MCF 10A (cell line): ENCODE data around the gene TIMM17B. TPM values are rescaled to one million over a fixed set of nuclear protein-coding genes. Genes with fewer than 3 reads are reported as not detected.

ENCODE experiments used
- BruUV-seq: library from RNA; stranded (reverse); fragments of 400-500 nt; replicated peaks from 2 replicates; lab custom pipeline; 2021; lab: Mats Ljungman, UMichigan
- CTCF ChIA-PET: fragments of 300-600 bp; sonication (Branson Sonifier 250); formaldehyde crosslinking; extraction: SDS; loops from one replicate; lab custom pipeline; 2021; ENCODE audit warnings: antibody characterized with exemption, inconsistent platforms; lab: Yijun Ruan, JAX
- POLR2A ChIA-PET: fragments of 300-600, 350-650 bp; sonication (Branson Sonifier 250); formaldehyde crosslinking; extraction: SDS; loops from one replicate; lab custom pipeline; 2020; ENCODE audit warnings: antibody characterized with exemption, inconsistent platforms; lab: Yijun Ruan, JAX
- DNase-seq: peaks from one replicate; pipeline ENCODE4 v3.0.0-alpha.2; 2018; ENCODE audit not compliant: unreplicated experiment
- H3K27ac Mint-ChIP-seq: one replicate; pipeline ENCODE4 v1.8.0; 2022; ENCODE audit warnings: mild to moderate bottlenecking, low read depth, mixed read lengths; ENCODE audit not compliant: unreplicated experiment
- H3K27me3 Mint-ChIP-seq: one replicate; pipeline ENCODE4 v1.8.0; 2022; ENCODE audit warnings: mixed read lengths; ENCODE audit not compliant: insufficient read depth, unreplicated experiment
- H3K36me3 Mint-ChIP-seq: one replicate; pipeline ENCODE4 v1.8.0; 2022; ENCODE audit warnings: mild to moderate bottlenecking, moderate library complexity, mixed read lengths; ENCODE audit not compliant: insufficient read depth, unreplicated experiment
- H3K4me1 Mint-ChIP-seq: one replicate; pipeline ENCODE4 v1.8.0; 2022; ENCODE audit warnings: mixed read lengths; ENCODE audit not compliant: insufficient read depth, unreplicated experiment
- H3K4me3 Mint-ChIP-seq: one replicate; pipeline ENCODE4 v1.8.0; 2022; ENCODE audit warnings: mild to moderate bottlenecking, moderate library complexity, mixed read lengths; ENCODE audit not compliant: unreplicated experiment
- H3K9me3 Mint-ChIP-seq: one replicate; pipeline ENCODE4 v1.8.0; 2022; ENCODE audit warnings: mixed read lengths; ENCODE audit not compliant: unreplicated experiment
- CTCF ChIP-seq: fragments of 200-600 bp; IDR thresholded peaks from one replicate; pipeline ENCODE4 v1.8.0; 2022; ENCODE audit warnings: antibody characterized with exemption, mild to moderate bottlenecking; ENCODE audit not compliant: unreplicated experiment
- intact Hi-C: fragments of 100-400 bp; cut with micrococcal nuclease; formaldehyde crosslinking; loops from 2 replicates; pipeline ENCODE4 v1.14.1; 2022
- total RNA-seq: library from RNA; stranded (reverse); gene quantifications from 2 replicates; pipeline ENCODE4 v1.2.3, GENCODE V29; 2022

The TIMM17B gene
- total RNA-seq, 1 experiment from 2014 or later: 73.7 TPM

- H3K4me1 Mint-ChIP-seq: peaks cover 17% of the 10 kb centered on the region
- no peaks in the 10 kb centered on the region for H3K27me3 Mint-ChIP-seq
- H3K36me3 Mint-ChIP-seq: peaks cover 51% of the 10 kb centered on the region
- TF ChIP-seq CTCF: no peak
- ChIA-PET POLR2A (no interaction called here), CTCF (no interaction called here)
- no peak overlapping the region for H3K4me3 Mint-ChIP-seq
- intact Hi-C loops: no loop called here
- peaks cover 15% of the 10 kb centered on the region for H3K9me3 Mint-ChIP-seq
- no peak overlapping the region for H3K27ac Mint-ChIP-seq
- no TSS peak for BruUV-seq
- no peak for DNase-seq
Measured at GRCh38 chrX:48908600-48908999, 11.0 kb upstream of the TIMM17B start.

GRCh38 chrX:48905090-48905790 is 7.7 kb upstream of the TIMM17B start:
- H3K9me3 Mint-ChIP-seq: no peaks in the 10 kb centered on the region
- BruUV-seq: no TSS peak

GRCh38 chrX:48904626-48905025 is 7.1 kb upstream of the TIMM17B start:
- CTCF ChIA-PET: no interaction called here
- Mint-ChIP-seq H3K27ac (no peak overlapping the region), H3K4me1 (no peaks in the 10 kb centered on the region), H3K4me3 (no peak overlapping the region), H3K36me3 (peaks cover 55% of the 10 kb centered on the region), H3K27me3 (no peaks in the 10 kb centered on the region), H3K9me3 (no peaks in the 10 kb centered on the region)
- DNase-seq: no peak
- intact Hi-C loops: no loop called here
- no TSS peak for BruUV-seq
- no peak for TF ChIP-seq CTCF
- POLR2A ChIA-PET: no interaction called here

More at GRCh38 chrX:48905090-48905790, 7.7 kb upstream of the TIMM17B start:
- no peak overlapping the region for H3K4me3 Mint-ChIP-seq
- CTCF ChIA-PET: no interaction called here
- no peaks in the 10 kb centered on the region for H3K27me3 Mint-ChIP-seq
- H3K27ac Mint-ChIP-seq: no peak overlapping the region
- no peak for DNase-seq
- peaks cover 55% of the 10 kb centered on the region for H3K36me3 Mint-ChIP-seq
- intact Hi-C loops: no loop called here
- POLR2A ChIA-PET: interaction anchor here (1.3 kb wide), 1 partner anchor 8 kb away, joined by 3 read pairs; the partner anchor contains the start of genes PQBP1 and TIMM17B
- TF ChIP-seq CTCF: no peak
- H3K4me1 Mint-ChIP-seq: no peaks in the 10 kb centered on the region

- H3K27me3 Mint-ChIP-seq: no peaks in the 10 kb centered on the region
- BruUV-seq: no TSS peak
- no peak overlapping the region for H3K4me3 Mint-ChIP-seq
- H3K27ac Mint-ChIP-seq: no peak overlapping the region
- intact Hi-C loops: no loop called here
- H3K4me1 Mint-ChIP-seq: no peaks in the 10 kb centered on the region
- ChIA-PET POLR2A (interaction anchor here (0.5 to 1.4 kb wide), 2 partner anchors 8 to 12 kb away, joined by 4 to 5 read pairs; partner anchors contain the start of gene SLC35A2), CTCF (interaction anchor here (0.7 to 0.9 kb wide), 2 partner anchors 11 to 13 kb away, joined by 3 to 6 read pairs; no protein-coding TSS in a partner anchor)
- no peak for TF ChIP-seq CTCF
- DNase-seq: no peak
- H3K9me3 Mint-ChIP-seq: no peaks in the 10 kb centered on the region
- peaks cover 59% of the 10 kb centered on the region for H3K36me3 Mint-ChIP-seq
Measured at GRCh38 chrX:48904180-48904579, 6.6 kb upstream of the TIMM17B start.
